Mucosa of descending colon (tissue), 3 donors: ENCODE data around the gene SLX9. TPM values are rescaled to one million over a fixed set of nuclear protein-coding genes. Genes with fewer than 3 reads are reported as not detected.

Experiments
- ATAC-seq: fragments of 200-7000 bp; cut with Tn5 transposase; one replicate; pipeline ENCODE4 v1.9.1; 2020; ENCODE audit warnings: mild to moderate bottlenecking, moderate library complexity
- DNase-seq, 3 donors: peaks; one replicate each; pipeline ENCODE4 v3.0.0-alpha.2; 2020
- H3K36me3 ChIP-seq: fragments of 200-600 bp; one replicate; pipeline ENCODE4 v1.8.0; 2021; ENCODE audit warnings: low read depth, mild to moderate bottlenecking
- H3K4me1 ChIP-seq: fragments of 200-600 bp; one replicate; pipeline ENCODE4 v1.8.0; 2021; ENCODE audit warnings: low read depth, mild to moderate bottlenecking
- H3K4me3 ChIP-seq: fragments of 200-600 bp; one replicate; pipeline ENCODE4 v1.8.0; 2021; ENCODE audit warnings: mild to moderate bottlenecking
- H3K9me3 ChIP-seq: fragments of 200-600 bp; one replicate; pipeline ENCODE4 v1.8.0; 2021; ENCODE audit warnings: mild to moderate bottlenecking
- intact Hi-C, 2 donors: fragments of 100-400 bp; cut with DNase I in 1 of 2; cut with micrococcal nuclease in 1 of 2; formaldehyde crosslinking; loops; one replicate each; pipeline versions ENCODE4 v1.11.0 to v1.11.1; 2022; cut with DNase I, micrococcal nuclease
- total RNA-seq, 3 donors: library from RNA; stranded (reverse); fragmentation: NEBNext Ultra II Directional in 2 of 3; extraction: Animal tissue kit (Norgen Biotek cat#: 25700) in 2 of 3; gene quantifications; one replicate each; pipeline versions ENCODE4 v1.2.1 to v1.2.4, GENCODE V29; 2021 to 2023
- TF ChIP-seq, protein P1 (sequence below): fragments of 200-600 bp; IDR thresholded peaks from one replicate; pipeline ENCODE4 v1.8.0; 2022; ENCODE audit warnings: antibody characterized with exemption, mild to moderate bottlenecking
- donor health status: DM: no; HTN: no; CAD: no; lungs with moderate emphysema.
- donor health status: DM: no; HTN: no; CAD: no.
- donor health status: DM: no; HTN: yes; CAD: no.

The SLX9 gene
- total RNA-seq, 3 donors from 2014 or later = 19.8 to 42.2 (median 20.9) TPM

DNA sequence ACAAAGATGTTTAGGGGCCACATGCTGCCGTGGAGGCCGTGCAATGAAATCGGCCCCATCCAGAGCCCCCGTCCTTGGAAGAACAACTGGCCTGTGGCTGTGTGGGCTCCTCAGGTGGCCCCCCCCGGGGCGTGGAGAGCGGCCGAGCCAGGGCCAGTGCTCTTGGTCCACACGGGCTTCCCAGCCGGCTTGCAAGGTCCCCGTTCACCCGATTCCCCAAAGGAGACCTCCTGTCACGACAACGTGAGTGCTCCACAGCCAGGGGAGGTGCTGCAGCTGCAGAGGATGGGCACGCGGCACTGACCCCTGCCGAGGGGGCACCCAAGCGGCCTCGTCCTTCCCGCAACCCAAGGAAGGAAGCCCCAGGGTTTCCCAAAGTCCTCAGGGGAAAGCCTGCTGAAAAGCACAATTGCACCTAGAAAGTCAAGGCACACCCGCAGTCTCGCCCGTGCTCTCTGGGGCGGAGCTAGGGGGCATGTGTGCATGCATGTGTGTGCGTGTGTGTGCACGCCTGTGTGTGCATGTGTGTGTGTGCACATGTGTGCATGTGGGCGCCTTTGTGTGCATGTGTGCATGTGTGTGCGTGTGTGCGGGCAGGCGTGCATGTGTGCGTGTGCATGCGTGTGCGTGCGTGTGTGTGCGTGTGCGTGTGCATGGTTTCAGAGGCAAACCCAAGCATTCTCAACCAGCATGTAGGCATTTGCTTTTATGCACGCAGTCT lies 48.2 kb downstream of the SLX9 start:
- TF ChIP-seq, protein P1, sequence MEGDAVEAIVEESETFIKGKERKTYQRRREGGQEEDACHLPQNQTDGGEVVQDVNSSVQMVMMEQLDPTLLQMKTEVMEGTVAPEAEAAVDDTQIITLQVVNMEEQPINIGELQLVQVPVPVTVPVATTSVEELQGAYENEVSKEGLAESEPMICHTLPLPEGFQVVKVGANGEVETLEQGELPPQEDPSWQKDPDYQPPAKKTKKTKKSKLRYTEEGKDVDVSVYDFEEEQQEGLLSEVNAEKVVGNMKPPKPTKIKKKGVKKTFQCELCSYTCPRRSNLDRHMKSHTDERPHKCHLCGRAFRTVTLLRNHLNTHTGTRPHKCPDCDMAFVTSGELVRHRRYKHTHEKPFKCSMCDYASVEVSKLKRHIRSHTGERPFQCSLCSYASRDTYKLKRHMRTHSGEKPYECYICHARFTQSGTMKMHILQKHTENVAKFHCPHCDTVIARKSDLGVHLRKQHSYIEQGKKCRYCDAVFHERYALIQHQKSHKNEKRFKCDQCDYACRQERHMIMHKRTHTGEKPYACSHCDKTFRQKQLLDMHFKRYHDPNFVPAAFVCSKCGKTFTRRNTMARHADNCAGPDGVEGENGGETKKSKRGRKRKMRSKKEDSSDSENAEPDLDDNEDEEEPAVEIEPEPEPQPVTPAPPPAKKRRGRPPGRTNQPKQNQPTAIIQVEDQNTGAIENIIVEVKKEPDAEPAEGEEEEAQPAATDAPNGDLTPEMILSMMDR = no peak
- H3K9me3 ChIP-seq = no peaks in the 10 kb centered on the region
- no peak for ATAC-seq
- intact Hi-C loops = no loop called here
- peak in 2 of 3 donors; percentile 16 to 44 for DNase-seq
- no peak overlapping the region for H3K4me3 ChIP-seq
- H3K4me1 ChIP-seq = no peaks in the 10 kb centered on the region
- no peaks in the 10 kb centered on the region for H3K36me3 ChIP-seq

DNA sequence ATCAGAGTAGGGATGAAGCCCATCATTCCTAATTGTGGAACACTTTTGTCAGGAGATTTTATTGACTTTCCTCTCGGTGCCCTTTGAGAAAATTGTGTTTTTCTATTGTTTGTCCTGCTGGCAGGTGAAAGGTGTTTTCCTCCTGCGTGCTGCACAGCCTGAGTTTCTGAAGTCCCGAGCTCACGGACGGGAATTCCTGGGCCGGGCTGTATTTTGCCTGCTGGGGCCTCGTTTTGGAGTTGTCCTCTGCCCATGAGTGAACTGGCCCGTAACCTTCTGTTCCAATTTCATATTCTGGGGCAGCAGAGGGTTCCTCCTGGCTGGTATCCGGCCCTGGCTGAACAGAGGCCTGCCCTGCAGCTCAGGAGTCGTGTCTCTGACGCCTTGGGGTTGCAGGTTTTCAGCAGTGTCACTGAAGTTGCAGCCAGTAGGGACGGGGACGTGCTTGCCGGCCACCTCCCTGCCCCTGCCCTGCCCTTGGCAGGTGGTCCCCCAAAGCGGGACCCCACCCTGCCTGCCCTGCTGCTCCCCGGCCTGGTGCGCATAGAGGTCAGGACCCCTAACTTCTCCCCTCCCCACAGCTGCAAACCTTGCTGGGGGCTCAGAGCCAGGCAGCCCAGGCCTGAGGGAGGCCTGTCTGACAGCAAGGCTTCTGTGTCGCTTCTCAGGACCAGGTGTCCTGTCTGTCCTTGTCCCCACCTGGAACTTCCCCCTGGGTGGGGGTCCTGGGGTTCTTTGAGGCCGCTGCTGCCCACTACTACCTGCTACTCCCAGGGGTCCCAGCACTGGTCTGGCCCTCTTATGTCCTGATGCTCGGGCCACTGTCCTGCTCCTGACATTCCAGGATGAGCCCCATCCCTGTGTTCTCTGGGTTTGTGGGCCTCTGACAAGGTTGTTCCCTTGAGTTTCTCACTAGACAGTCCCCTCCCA lies 49.0 kb downstream of the SLX9 start:
- H3K36me3 ChIP-seq = no peaks in the 10 kb centered on the region
- intact Hi-C loops = no loop called here
- H3K4me3 ChIP-seq = no peak overlapping the region
- H3K9me3 ChIP-seq = no peaks in the 10 kb centered on the region
- H3K4me1 ChIP-seq = no peaks in the 10 kb centered on the region
- DNase-seq (peak in 2 of 3 donors; percentile 18 to 37), ATAC-seq (no peak)
- TF ChIP-seq, protein P1 = no peak

DNA sequence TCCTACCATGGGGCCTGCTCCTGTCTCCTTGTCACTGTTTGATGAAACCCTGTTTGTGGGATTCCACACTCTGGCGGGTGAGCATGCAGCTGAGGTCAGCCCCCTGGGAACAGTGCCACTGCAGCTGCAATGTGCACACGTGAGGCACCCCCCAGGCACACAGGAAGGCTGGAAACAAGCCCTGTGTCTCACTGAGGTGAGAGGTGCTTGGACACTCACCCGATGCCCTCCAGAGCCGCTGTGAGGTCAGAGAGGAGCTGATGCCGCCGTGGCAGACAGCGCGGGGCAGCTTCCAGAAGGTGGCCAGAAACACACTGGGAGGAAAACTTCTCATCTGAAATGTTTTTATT lies 49.7 kb downstream of the SLX9 start:
- H3K36me3 ChIP-seq = no peaks in the 10 kb centered on the region
- H3K9me3 ChIP-seq = no peaks in the 10 kb centered on the region
- TF ChIP-seq, protein P1 = no peak
- intact Hi-C loops = no loop called here
- DNase-seq = peak in 1 of 3 donors; percentile 28
- no peaks in the 10 kb centered on the region for H3K4me1 ChIP-seq
- ATAC-seq = no peak
- H3K4me3 ChIP-seq = no peak overlapping the region

DNA sequence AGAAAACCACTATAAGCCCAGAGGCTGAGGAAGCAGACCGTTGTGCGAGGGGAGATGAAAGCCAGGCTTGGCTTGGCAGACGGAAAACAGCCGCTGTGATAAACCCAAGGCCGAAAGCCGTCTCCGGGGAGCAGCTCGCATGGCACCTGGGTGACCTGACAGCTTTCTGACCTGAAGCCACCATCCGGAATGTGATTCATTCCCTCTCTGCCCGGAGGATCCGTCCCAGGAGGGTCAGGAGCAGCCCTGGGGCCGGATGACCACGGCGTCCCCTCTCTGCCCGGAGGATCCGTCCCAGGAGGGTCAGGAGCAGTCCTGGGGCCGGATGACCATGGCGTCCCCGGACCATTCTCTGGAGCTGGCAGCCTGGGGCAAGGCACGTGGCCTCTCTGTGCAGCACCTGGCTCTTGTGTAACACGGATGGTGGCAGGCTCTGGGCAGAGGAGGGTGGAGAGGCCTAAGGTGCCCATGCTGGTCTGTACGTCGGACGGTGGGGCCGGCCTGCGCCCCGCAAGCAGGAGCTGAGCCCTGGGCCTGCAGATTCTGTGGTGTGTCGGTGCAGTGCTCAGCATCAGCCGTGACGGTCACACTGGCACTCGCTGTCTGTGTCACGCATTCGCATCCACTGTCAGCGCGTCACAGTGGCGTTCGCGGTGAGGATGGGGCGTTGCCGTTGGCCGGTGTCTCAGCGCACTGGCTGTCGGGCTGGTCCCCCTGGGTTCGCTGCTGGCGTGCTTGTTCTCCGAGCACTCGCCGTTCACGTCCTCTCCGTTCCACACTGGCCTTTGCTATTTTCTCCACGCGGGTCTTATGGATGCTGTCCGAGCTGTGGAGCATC lies 50.3 kb downstream of the SLX9 start:
- no peaks in the 10 kb centered on the region for H3K4me1 ChIP-seq
- peak in 2 of 3 donors; percentile 20 to 47 for DNase-seq
- no peaks in the 10 kb centered on the region for H3K36me3 ChIP-seq
- no peaks in the 10 kb centered on the region for H3K9me3 ChIP-seq
- TF ChIP-seq, protein P1 = no peak
- intact Hi-C loops = no loop called here
- ATAC-seq = no peak
- H3K4me3 ChIP-seq = no peak overlapping the region

DNA sequence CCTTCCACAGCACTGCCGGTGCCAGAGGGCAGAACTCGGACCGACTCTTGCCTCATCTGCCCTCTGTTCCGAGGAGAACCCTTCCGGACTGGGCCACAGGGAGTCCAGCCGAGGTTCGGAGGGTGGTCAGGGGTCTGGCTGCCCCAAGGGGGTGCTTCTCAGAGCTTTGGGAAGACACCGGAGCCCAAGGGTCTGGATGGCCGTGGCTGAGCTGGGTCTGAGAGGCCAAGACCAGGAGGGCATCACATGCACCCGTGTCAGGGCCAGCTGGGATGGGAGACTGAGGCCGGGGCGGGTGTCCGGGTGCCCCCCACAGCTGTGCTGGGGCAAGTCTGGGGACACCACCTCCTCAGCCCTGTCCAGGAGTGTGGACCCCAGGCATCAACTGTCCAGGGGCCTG lies 51.1 kb downstream of the SLX9 start:
- intact Hi-C loops = no loop called here
- Histone ChIP-seq H3K9me3 (no peaks in the 10 kb centered on the region), H3K4me3 (no peak overlapping the region), H3K36me3 (no peaks in the 10 kb centered on the region), H3K4me1 (no peaks in the 10 kb centered on the region)
- DNase-seq = peak in 1 of 3 donors; percentile 17
- ATAC-seq = no peak
- TF ChIP-seq, protein P1 = no peak
